ENCODE measurements around the gene TSR3. TPM values are rescaled to one million over a fixed set of nuclear protein-coding genes. Genes with fewer than 3 reads are reported as not detected.

Gene TSR3
- total and polyA plus RNA-seq, 4 donors, result 28.9 to 92.1 (median 73.3) TPM

DNA sequence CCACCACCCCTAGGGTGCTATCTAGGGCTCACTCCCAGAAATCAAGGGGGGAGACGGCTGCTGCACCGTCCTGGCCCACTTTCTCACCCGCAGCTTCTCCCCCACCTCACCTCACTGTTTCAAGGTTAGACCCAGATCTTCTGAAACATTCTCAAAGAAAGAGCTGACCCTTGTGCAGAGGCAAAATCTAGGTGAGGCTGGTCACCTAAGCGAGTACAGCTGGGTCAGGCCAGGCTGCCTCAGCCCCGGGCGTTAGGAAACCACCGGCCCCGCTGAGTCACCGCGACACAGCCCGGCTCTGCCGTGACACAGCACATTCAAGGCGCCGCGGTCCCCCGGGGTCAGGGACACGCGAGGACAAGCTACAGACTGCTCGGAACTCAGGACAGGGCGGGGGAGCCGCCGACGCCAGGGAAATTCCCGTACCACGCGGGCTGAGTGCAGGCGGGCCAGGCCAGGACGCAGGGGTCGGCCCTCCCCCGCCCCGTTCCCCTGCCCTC, 27.2 kb upstream of the TSR3 start:
- Histone ChIP-seq H3K4me1 (ENCODE audit: control insufficient read depth, insufficient read depth, low read length) (peaks cover 27% of the 10 kb centered on the region), H3K27ac (ENCODE audit: low read depth, low read length) (no peak overlapping the region), H3K36me3 (ENCODE audit: control insufficient read depth, insufficient read depth, low read length) (peaks cover 78% of the 10 kb centered on the region), H3K9me3 (ENCODE audit: control insufficient read depth, insufficient read depth, low read length) (no peaks in the 10 kb centered on the region), H3K4me3 (ENCODE audit: low read depth, low read length) (peak overlapping the region; percentile 11), H3K27me3 (ENCODE audit: control insufficient read depth, insufficient read depth, low read length) (no peaks in the 10 kb centered on the region)
- WGBS (ENCODE audit: insufficient coverage), result 11% methylated on average over 31 of the region's 31 CpGs
- peak in 1 of 6 donors; percentile 20 for DNase-seq (ENCODE audit: low read depth in 4 of 6, low spot score in 6 of 6)

DNA sequence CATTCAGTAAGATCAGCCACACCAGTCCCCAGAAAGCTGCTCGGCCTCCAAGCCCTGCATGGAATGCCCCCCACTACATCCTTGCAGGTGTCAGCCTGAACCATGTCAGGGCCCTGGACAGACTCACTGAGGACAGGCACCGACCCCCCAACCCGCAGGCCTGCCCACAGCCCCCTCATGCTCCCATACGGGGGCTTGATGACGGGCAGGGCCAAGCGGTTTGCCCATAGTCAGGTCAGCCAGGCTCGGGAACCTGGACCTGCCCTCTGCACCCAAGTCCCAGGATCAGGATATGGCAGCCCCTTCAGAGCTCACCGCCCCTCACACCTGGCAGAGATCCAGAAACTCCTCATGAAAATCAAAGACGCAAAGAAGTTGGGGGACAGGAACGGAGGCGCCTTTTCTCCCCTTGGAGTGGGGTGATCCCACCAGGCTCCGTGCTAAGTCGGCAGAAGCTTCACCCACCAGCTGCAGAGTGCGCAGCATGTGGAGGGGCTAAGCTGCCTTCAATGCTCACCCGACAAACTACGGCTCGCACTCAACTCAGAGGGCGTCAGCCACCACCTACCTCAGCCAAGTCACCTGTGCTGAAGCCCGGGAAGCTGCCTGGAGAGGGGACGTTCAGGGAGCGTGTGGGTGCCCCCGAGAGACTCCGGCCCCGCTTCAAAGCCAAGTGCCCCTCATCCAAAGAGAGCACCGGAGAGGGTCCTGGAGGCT, 26.6 kb upstream of the TSR3 start:
- H3K27me3 ChIP-seq (ENCODE audit: control insufficient read depth, insufficient read depth, low read length), result no peaks in the 10 kb centered on the region
- 90% methylated on average over 21 of the region's 25 CpGs for WGBS (ENCODE audit: insufficient coverage)
- H3K27ac ChIP-seq (ENCODE audit: low read depth, low read length), result no peak overlapping the region
- peaks cover 27% of the 10 kb centered on the region for H3K4me1 ChIP-seq (ENCODE audit: control insufficient read depth, insufficient read depth, low read length)
- no peaks in the 10 kb centered on the region for H3K9me3 ChIP-seq (ENCODE audit: control insufficient read depth, insufficient read depth, low read length)
- peaks cover 72% of the 10 kb centered on the region for H3K36me3 ChIP-seq (ENCODE audit: control insufficient read depth, insufficient read depth, low read length)
- DNase-seq (ENCODE audit: low read depth in 4 of 6, low spot score in 6 of 6), result no peak
- H3K4me3 ChIP-seq (ENCODE audit: low read depth, low read length), result no peak overlapping the region

DNA sequence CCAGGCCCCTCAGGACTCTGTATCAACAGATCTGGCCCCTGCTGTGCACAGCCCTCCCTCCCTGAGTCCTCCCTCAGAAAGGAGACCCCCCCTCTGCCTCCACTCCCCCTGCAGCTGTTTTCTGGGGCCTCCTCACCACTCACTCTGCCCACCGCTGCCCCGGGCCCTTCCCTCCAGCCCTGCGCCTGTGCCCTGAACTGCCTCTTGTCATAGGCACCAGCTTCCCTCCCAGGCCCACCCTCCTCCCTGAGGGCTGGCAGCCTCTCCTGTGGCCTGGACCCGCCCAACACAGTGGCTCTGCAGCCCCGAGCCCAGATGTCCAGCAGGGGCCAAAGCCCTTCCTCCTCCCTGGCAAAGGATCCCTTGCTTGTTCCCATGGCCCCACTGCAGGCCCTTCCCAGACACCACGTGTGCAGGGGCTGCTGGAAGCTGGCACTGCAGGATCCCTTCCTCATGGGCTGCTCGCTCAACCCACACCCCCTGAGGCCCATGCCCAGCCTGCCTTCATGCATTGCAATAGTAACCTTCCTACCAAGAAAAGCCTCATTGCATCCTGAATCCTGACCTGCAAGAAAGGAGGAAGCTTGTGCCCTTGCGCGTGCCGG, 25.8 kb upstream of the TSR3 start:
- DNase-seq (ENCODE audit: low read depth in 4 of 6, low spot score in 6 of 6), result peak in 1 of 6 donors; percentile 36
- peaks cover 70% of the 10 kb centered on the region for H3K36me3 ChIP-seq (ENCODE audit: control insufficient read depth, insufficient read depth, low read length)
- peaks cover 27% of the 10 kb centered on the region for H3K4me1 ChIP-seq (ENCODE audit: control insufficient read depth, insufficient read depth, low read length)
- 81% methylated on average over 10 of the region's 10 CpGs for WGBS (ENCODE audit: insufficient coverage)
- H3K27ac ChIP-seq (ENCODE audit: low read depth, low read length), result no peak overlapping the region
- H3K9me3 ChIP-seq (ENCODE audit: control insufficient read depth, insufficient read depth, low read length), result no peaks in the 10 kb centered on the region
- no peak overlapping the region for H3K4me3 ChIP-seq (ENCODE audit: low read depth, low read length)
- H3K27me3 ChIP-seq (ENCODE audit: control insufficient read depth, insufficient read depth, low read length), result no peaks in the 10 kb centered on the region

DNA sequence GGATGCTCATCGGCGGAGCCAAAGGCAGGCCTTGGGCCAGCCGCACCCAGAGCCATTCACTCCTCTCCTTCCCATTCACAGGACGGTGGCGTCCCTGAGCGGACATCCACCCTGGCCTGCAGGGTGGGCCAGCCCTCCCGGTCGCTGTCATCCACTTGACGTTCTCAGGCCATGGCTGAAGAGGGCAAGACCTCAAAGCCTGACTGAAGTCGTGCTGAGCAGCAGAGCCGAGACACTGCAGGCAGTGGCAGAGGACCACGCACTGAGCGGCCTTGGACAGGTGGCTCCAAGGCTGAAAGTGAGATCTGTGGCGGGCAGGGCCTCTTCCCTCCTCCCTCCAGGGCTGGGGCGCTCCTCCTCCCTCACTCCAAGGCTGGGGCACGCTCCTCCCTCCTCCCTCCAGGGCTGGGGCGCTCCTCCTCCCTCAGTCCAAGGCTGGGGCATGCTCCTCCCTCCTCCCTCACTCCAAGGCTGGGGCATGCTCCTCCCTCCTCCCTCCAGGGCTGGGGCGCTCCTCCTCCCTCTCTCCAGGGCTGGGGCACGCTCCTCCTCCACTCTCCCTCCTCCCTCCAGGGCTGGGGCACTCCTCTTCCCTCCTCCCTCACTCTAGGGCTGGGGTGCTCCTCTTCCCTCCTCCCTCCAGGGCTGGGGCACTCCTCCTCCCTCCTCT, 24.2 kb upstream of the TSR3 start:
- 89% methylated on average over 19 of the region's 19 CpGs for WGBS (ENCODE audit: insufficient coverage)

DNA sequence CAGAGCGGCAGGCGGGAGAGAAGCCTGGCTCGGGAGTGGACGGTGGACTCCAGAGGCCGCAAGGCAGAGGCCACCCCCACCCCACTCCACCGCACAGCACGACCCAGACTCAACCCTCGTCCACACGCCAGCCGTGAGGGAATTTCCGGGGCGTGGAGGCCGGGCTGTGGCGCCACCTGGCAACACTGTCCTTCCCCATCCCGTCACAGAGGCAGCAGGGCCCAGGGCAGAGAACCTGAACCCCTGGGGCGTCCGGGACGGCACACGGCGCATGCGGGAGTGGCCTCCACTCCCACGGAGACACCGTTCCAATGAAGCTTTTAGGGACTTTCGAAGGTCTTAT, 23.6 kb upstream of the TSR3 start:
- no peaks in the 10 kb centered on the region for H3K27me3 ChIP-seq (ENCODE audit: control insufficient read depth, insufficient read depth, low read length)
- no peak overlapping the region for H3K4me3 ChIP-seq (ENCODE audit: low read depth, low read length)
- H3K36me3 ChIP-seq (ENCODE audit: control insufficient read depth, insufficient read depth, low read length), result peaks cover 75% of the 10 kb centered on the region
- no peak for DNase-seq (ENCODE audit: low read depth in 4 of 6, low spot score in 6 of 6)
- no peaks in the 10 kb centered on the region for H3K9me3 ChIP-seq (ENCODE audit: control insufficient read depth, insufficient read depth, low read length)
- peaks cover 27% of the 10 kb centered on the region for H3K4me1 ChIP-seq (ENCODE audit: control insufficient read depth, insufficient read depth, low read length)
- no peak overlapping the region for H3K27ac ChIP-seq (ENCODE audit: low read depth, low read length)
- 96% methylated on average over 19 of the region's 24 CpGs for WGBS (ENCODE audit: insufficient coverage)

More for the DNA sequence above, 24.2 kb upstream of the TSR3 start:
- no peaks in the 10 kb centered on the region for H3K9me3 ChIP-seq (ENCODE audit: control insufficient read depth, insufficient read depth, low read length)
- peaks cover 71% of the 10 kb centered on the region for H3K36me3 ChIP-seq (ENCODE audit: control insufficient read depth, insufficient read depth, low read length)
- no peaks in the 10 kb centered on the region for H3K27me3 ChIP-seq (ENCODE audit: control insufficient read depth, insufficient read depth, low read length)
- no peak overlapping the region for H3K4me3 ChIP-seq (ENCODE audit: low read depth, low read length)
- no peak overlapping the region for H3K27ac ChIP-seq (ENCODE audit: low read depth, low read length)
- peaks cover 27% of the 10 kb centered on the region for H3K4me1 ChIP-seq (ENCODE audit: control insufficient read depth, insufficient read depth, low read length)
- no peak for DNase-seq (ENCODE audit: low read depth in 4 of 6, low spot score in 6 of 6)

DNA sequence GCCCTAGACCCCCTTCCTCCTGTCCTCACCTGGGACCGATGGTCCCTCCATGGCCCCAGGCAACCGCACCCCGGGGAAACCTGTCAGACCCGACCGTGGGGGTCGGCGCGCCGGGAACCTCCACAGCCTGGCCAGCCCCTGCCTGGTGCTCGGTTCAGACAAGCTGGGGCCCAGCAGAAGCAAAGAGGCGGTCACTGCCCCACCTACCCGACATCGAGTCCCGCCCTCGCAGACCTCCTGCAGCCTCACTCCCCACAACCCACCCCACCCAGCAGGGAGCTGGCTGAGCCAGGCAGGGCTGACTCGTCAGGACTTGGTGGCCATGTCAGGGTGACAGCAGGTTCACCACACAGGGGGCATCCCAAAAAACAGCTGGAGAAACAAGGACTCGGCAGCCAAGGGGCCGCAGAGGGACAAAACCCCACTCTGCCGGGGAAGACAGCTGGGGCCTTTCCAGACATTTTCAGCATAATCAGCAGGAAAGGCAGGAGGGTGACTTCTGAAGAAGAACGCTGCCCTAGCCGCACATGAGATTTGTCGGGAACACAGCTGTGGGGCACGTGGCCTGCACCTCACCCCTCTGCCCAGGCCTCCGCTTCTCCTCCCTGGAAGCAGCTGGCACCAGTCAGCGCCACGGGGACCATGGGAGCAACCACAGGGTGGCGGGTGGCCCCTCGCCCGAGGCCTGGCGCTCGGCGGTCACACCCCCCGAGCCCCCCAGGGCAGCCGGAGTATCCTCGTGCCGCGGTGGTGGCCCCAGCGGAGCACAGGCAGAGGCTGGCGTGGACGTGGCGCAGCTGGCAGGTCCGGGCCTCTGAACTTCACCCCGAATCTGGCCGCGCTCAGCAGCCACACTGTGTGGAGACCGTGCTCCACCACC, 23.0 kb upstream of the TSR3 start:
- H3K27ac ChIP-seq (ENCODE audit: low read depth, low read length), result no peak overlapping the region
- H3K4me3 ChIP-seq (ENCODE audit: low read depth, low read length), result no peak overlapping the region
- DNase-seq (ENCODE audit: low read depth in 4 of 6, low spot score in 6 of 6), result no peak
- H3K27me3 ChIP-seq (ENCODE audit: control insufficient read depth, insufficient read depth, low read length), result no peaks in the 10 kb centered on the region
- 92% methylated on average over 46 of the region's 46 CpGs for WGBS (ENCODE audit: insufficient coverage)
- H3K36me3 ChIP-seq (ENCODE audit: control insufficient read depth, insufficient read depth, low read length), result peaks cover 78% of the 10 kb centered on the region
- no peaks in the 10 kb centered on the region for H3K9me3 ChIP-seq (ENCODE audit: control insufficient read depth, insufficient read depth, low read length)
- peaks cover 21% of the 10 kb centered on the region for H3K4me1 ChIP-seq (ENCODE audit: control insufficient read depth, insufficient read depth, low read length)

DNA sequence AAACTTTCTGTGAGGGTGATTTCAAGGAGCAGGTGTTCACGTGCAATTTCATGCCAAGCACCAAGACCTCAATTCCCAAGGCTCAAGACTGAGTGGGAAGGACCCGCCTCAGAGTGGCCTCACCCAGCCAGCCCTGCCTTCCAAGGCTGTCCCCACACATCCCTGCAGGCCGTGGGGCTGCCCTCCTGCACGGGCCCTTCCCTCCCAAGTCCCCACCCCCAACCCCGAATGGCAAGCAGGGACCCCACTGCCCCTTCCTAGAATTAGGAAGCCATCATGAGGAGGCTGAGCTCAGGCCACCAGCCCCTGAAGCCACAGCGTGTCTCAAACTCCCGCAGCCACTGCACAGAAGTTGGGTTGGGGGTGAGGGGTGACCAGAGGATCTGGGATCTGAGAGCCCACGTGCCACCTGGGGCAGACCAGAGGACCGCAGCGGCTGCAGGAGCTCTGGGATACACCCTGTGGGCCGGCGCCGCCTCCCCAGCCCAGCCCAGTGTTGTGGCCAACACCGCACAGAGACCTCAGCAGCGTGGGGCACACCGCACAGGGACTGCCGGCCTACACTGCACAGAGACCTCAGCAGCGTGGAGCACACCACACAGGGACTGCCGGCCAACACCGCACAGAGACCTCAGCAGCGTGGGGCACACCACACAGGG, 20.7 kb upstream of the TSR3 start:
- 98% methylated on average over 9 of the region's 21 CpGs for WGBS (ENCODE audit: insufficient coverage)
- Histone ChIP-seq H3K36me3 (ENCODE audit: control insufficient read depth, insufficient read depth, low read length) (peaks cover 75% of the 10 kb centered on the region), H3K4me3 (ENCODE audit: low read depth, low read length) (no peak overlapping the region), H3K4me1 (ENCODE audit: control insufficient read depth, insufficient read depth, low read length) (peaks cover 4% of the 10 kb centered on the region), H3K27ac (ENCODE audit: low read depth, low read length) (no peak overlapping the region), H3K9me3 (ENCODE audit: control insufficient read depth, insufficient read depth, low read length) (no peaks in the 10 kb centered on the region), H3K27me3 (ENCODE audit: control insufficient read depth, insufficient read depth, low read length) (no peaks in the 10 kb centered on the region)
- no peak for DNase-seq (ENCODE audit: low read depth in 4 of 6, low spot score in 6 of 6)

DNA sequence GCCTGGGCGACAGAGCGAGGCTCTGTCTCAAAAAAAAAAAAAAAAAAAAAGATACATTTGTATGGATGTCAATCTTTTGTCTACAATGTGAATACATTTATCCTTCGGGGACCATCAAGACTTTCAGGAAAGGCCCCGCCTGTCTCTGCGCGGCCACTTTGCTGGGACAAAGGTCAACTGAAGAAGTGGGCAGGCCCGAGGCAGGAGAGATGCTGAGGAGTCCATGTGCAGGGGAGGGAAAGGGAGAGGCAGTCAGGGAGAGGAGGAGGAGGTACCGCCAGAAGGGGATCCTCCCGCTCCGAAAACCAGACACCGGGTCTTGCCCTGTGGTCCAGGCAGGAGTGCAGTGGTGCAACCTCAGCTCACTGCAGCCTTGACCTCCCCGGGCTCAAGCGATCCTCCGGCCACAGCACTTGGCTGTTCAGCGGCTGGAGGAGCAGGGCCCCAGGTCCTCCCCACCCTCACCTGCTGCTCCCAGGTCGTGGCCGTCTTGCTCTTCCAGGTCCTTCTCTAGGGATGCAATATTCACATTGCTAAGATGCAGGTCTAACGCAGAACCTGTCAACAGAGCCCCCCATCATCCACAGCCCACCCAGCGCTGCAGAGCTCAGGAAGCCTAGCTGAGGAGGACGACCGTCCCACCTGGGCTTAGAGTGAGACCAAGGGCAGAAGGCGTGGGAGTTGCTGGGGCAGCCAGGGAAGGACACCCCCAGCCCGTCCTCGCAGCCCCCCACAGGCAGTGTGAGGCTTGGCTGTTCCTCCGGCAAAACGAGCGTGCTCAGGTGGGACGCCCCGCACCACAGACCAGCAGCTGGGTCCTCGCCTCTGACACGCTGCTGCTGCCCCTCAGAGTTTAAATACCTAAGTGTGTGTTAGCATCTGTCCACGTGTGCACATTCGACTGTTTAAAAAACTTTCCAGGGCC, 19.6 kb upstream of the TSR3 start:
- peaks cover 76% of the 10 kb centered on the region for H3K36me3 ChIP-seq (ENCODE audit: control insufficient read depth, insufficient read depth, low read length)
- WGBS (ENCODE audit: insufficient coverage), result 88% methylated on average over 29 of the region's 33 CpGs

More for the DNA sequence above, 19.6 kb upstream of the TSR3 start:
- H3K9me3 ChIP-seq (ENCODE audit: control insufficient read depth, insufficient read depth, low read length), result no peaks in the 10 kb centered on the region
- H3K27ac ChIP-seq (ENCODE audit: low read depth, low read length), result no peak overlapping the region
- no peaks in the 10 kb centered on the region for H3K27me3 ChIP-seq (ENCODE audit: control insufficient read depth, insufficient read depth, low read length)
- H3K4me1 ChIP-seq (ENCODE audit: control insufficient read depth, insufficient read depth, low read length), result no peaks in the 10 kb centered on the region
- H3K4me3 ChIP-seq (ENCODE audit: low read depth, low read length), result no peak overlapping the region
- DNase-seq (ENCODE audit: low read depth in 4 of 6, low spot score in 6 of 6), result no peak

All from spinal cord (tissue), 10 donors.